C4-2B (cell line): ENCODE measurements around the gene CYTH3.
A peak's percentile ranks its signal among the peaks of the same experiment; 100 is the strongest.

Experiments used
- H3K27ac ChIP-seq: fragments of 450-650 bp; 2 replicates; pipeline ENCODE4 v1.5.1; 2017
- ZFX ChIP-seq: fragments of 450-650 bp; IDR thresholded peaks from 2 replicates; pipeline ENCODE4 v1.6.1; 2017
- TF ChIP-seq, protein P1 (sequence below): fragments of 450-650 bp; conservative IDR thresholded peaks from 2 replicates; pipeline ENCODE4 v1.5.1; 2017; ENCODE audit warnings: mild to moderate bottlenecking

CYTH3 gene

DNA sequence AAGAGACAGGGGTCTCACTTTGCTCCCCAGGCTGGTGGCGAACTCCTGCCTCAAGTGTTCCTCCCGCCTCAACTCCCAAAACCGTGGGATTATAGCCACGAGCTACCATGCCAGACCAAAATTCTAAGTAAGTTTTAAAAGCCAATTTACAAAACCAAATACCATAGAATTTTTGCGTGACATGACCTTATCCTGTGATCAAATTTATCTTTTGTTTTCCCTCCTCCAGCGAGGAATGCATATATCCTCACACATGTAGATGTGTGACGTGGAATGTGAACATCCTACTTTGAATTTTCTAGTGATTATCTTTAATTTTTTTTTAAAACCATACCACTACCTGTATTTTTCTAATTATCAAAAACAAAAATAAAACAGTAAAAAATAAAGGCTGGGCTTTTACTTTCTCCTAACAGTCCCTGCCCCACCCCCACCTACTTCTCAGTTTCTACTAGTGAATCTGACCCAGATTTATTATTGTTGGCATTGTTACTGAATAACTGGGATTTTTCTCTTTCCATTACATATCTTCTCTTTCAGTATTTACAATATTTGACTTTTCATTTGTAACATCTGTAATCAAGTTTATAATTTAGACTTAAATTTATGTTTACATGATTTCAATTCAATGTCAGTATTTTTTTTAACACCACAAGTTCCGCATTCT is 26.0 kb downstream of the CYTH3 start:
- TF ChIP-seq, protein P1, sequence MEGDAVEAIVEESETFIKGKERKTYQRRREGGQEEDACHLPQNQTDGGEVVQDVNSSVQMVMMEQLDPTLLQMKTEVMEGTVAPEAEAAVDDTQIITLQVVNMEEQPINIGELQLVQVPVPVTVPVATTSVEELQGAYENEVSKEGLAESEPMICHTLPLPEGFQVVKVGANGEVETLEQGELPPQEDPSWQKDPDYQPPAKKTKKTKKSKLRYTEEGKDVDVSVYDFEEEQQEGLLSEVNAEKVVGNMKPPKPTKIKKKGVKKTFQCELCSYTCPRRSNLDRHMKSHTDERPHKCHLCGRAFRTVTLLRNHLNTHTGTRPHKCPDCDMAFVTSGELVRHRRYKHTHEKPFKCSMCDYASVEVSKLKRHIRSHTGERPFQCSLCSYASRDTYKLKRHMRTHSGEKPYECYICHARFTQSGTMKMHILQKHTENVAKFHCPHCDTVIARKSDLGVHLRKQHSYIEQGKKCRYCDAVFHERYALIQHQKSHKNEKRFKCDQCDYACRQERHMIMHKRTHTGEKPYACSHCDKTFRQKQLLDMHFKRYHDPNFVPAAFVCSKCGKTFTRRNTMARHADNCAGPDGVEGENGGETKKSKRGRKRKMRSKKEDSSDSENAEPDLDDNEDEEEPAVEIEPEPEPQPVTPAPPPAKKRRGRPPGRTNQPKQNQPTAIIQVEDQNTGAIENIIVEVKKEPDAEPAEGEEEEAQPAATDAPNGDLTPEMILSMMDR: no peak
- no peak for TF ChIP-seq ZFX
- no peak overlapping the region for H3K27ac ChIP-seq

DNA sequence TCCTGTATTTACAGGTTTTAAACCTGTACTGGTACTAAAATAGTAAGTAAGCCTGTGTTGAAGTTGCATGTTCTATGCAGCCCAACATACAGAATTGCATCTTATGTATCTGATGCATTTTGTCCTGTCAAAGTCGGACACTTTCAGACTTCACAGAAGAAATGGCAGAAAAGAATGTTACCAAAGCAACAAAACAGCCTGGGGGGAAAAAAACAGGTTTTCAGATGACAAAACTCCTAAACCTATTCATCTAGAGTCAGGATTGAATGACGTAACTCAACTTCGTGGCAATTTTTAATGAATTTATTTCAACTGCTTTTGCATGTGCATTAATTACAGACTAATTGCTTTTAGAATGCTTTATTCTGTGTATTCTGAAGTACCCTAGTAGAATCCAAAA is 28.4 kb downstream of the CYTH3 start:
- TF ChIP-seq, protein P1: no peak
- no peak for TF ChIP-seq ZFX
- H3K27ac ChIP-seq: no peak overlapping the region

DNA sequence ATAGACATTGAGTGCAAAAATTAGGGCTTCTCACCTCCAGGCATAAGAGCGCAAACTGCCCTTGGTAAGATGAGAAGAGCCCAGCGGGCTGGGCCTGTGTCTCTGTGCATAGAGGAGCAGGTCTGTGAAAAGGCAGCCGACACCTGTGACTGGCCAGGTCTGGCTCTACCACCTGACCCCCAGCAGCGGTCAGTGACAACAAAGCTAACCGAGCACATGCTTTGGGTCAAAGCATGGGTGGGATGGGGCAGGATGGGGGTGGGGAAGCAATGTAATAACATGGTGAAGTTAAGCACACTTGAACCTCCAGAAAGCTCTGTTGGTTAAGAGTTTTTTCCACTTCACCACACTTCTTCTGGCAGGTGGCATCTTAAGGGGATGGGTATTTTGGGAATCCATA is 29.3 kb downstream of the CYTH3 start:
- no peak for TF ChIP-seq ZFX
- TF ChIP-seq, protein P1: no peak
- H3K27ac ChIP-seq: no peak overlapping the region

DNA sequence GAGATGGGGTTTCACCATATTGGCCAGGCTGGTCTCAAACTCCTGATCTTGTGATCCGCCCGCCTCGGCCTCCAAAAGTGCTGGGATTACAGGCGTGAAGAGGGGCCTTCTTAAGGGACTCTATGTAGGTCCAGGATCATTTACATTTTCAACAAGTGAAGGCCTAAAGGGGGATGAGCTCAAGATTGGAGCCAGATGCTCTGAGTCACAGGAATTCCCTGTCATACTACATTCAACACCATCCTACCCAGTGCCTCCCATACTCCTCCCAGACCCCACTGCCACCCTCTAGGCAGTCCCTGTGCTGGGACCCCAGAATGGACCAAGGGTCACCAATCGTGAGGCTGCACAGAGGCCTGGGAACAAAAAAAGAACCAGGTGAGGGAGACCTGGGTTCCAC is 29.9 kb downstream of the CYTH3 start:
- no peak for TF ChIP-seq ZFX
- TF ChIP-seq, protein P1: no peak
- H3K27ac ChIP-seq: no peak overlapping the region

DNA sequence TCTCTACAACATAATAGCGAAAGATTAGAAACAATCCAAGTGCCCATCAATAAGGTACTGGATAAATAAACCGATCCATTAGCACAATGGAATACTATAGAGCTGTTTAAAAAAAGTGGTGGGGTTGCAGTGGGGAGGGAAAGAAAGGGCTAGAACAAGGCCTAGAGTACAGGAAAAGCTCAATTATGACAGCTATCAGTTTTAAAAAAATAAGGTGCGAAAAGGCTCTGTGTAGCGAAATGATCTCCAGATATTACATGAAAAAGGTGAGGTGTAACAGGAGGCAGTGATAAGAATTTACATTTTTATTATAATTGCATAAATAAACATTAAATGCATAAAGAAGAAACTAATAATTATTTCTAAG is 30.8 kb downstream of the CYTH3 start:
- no peak overlapping the region for H3K27ac ChIP-seq
- TF ChIP-seq, protein P1: no peak
- no peak for TF ChIP-seq ZFX

DNA sequence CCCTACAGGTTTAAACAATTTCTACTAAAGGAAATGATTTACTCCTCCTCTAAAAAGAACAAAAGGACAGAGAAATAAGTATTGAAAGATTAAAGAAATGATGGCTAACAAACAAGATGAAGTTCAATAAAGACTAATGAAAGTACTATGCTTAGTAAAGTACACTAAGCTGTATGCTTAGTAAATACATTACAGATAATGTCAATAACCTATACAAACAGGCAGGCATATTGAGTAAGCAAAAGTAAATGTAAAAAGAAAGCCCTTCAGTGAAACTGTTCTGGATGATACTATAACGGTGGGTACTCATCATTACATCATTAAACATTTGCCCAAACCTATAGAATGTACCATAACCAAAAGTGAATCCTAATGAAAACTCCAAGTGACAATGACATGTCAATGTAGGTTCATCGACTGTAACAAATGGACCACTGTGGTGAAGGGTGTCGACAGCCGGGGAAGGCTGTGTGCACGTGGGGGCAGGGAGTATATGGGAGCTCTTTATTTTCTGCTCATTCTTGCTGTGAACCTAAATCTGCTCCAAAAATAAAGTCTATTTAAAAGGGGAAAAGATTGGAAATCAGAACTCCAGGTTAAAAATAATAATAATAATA is 34.0 kb downstream of the CYTH3 start:
- H3K27ac ChIP-seq: peak overlapping the region; percentile 53
- no peak for TF ChIP-seq ZFX
- TF ChIP-seq, protein P1: no peak

DNA sequence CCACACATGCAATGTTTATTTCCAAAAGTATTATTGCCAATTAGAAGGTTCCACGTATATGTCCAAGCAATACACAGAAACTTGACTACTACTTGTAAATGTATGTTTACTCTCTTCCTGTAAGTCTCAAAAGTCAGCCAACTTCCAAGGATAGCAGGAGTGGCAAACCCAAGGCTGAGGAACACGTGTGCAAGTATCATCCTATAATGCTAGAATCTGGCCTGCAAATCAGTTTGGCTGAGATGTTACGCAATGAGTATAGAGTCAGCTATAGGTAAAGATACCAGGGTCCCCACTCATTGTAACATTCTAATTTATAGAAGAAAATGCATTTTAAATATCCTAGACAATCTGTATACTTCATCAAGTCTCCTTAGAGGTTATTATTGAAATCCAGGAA is 34.7 kb downstream of the CYTH3 start:
- no peak for TF ChIP-seq ZFX
- TF ChIP-seq, protein P1: no peak

More for the DNA sequence above, 34.7 kb downstream of the CYTH3 start:
- H3K27ac ChIP-seq: peak overlapping the region; percentile 85
